ENCODE measurements around the gene BPHL. TPM values are rescaled to one million over a fixed set of nuclear protein-coding genes. Genes with fewer than 3 reads are reported as not detected.

Gene BPHL
- total and polyA plus RNA-seq, 10 of the 15 experiments (the other 5 are each of a cell fraction or from before 2014, with no cell fraction given) = 8.0 to 17.8 (median 12.4) TPM

- Histone ChIP-seq H3K4me3 (no peak overlapping the region), H3K27ac (ENCODE audit: control insufficient read depth, insufficient read depth) (no peak overlapping the region), H3K36me3 (ENCODE audit: control insufficient read depth in 2 of 2, insufficient read depth in 2 of 2, low read length in 1 of 2) (peaks cover 0 to 2% of the 10 kb centered on the region in 2 experiments; a peak in 2 of 4 replicates), H4K20me1 (ENCODE audit: control insufficient read depth, insufficient read depth) (no peaks in the 10 kb centered on the region), H3K4me2 (ENCODE audit: control insufficient read depth, insufficient read depth) (no peak overlapping the region), H3K4me1 (ENCODE audit: control insufficient read depth, insufficient read depth, low read length) (no peaks in the 10 kb centered on the region), H3K9me3 (replicated peaks; ENCODE audit: control insufficient read depth, insufficient read depth, low read length) (no peaks in the 10 kb centered on the region), H3K79me2 (ENCODE audit: control insufficient read depth, insufficient read depth, low read length) (no peaks in the 10 kb centered on the region), H3K27me3 (replicated peaks in 1 of 2; ENCODE audit: control insufficient read depth in 2 of 2, insufficient read depth in 2 of 2, low read length in 1 of 2) (no peaks in the 10 kb centered on the region), H3K9ac (ENCODE audit: control insufficient read depth, insufficient read depth, low read length) (no peak overlapping the region), H2AFZ (ENCODE audit: control insufficient read depth, low read depth, low read length) (no peak overlapping the region)
- POLR2A ChIA-PET = no interaction called here
- FAIRE-seq (no peak), DNase-seq (ENCODE audit: low read depth, low spot score) (no peak), ATAC-seq (no peak)
- in situ Hi-C loops (cut with MboI) = no loop called here
- intact Hi-C loops (cut with micrococcal nuclease; ENCODE audit: unreplicated experiment) = no loop called here
- SMC1A ChIA-PET (ENCODE audit: uncharacterized antibody, unreplicated experiment) = interaction anchor here (0.6 kb wide), 1 partner anchor 155 kb away, joined by 3 read pairs; no protein-coding TSS in a partner anchor
- 92% methylated on average over 4 of the region's 4 CpGs for WGBS (ENCODE audit: insufficient coverage, insufficient replicate concordance, low lambda C conversion rate, missing lambda C conversion rate)
- RAD21 ChIA-PET (ENCODE audit: unreplicated experiment) = no interaction called here
- CTCF ChIA-PET = no interaction called here
- no TSS peak for BruUV-seq (replicated peaks)
- TF ChIP-seq ZNF24 (IDR thresholded peaks at IDR 0.05) (no peak), E2F8 (IDR thresholded peaks at IDR 0.05; ENCODE audit: low read depth, partially characterized antibody) (no peak), PAX8 (IDR thresholded peaks at IDR 0.05) (no peak), TBL1XR1 (IDR thresholded peaks at IDR 0.05; ENCODE audit: low read depth, low read length) (no peak), RBBP5 (conservative IDR thresholded peaks at IDR 0.05) (no peak), USF2 (IDR thresholded peaks at IDR 0.05; ENCODE audit: borderline replicate concordance, low read depth, low read length) (no peak), MTA3 (IDR thresholded peaks at IDR 0.05; ENCODE audit: borderline replicate concordance, low read length) (no peak), NFIC (IDR thresholded peaks at IDR 0.05; ENCODE audit: low read depth, low read length) (no peak), IRF4 (IDR thresholded peaks at IDR 0.05; ENCODE audit: low read depth, low read length) (no peak), MEF2B (IDR thresholded peaks at IDR 0.05; ENCODE audit: partially characterized antibody, poor library complexity, severe bottlenecking) (no peak), PML (IDR thresholded peaks at IDR 0.05; ENCODE audit: low read length) (no peak), FOXM1 (IDR thresholded peaks at IDR 0.05; ENCODE audit: low read depth, low read length) (no peak), TAF1 (IDR thresholded peaks at IDR 0.05; ENCODE audit: borderline replicate concordance, low read depth, low read length) (no peak), SMC3 (IDR thresholded peaks at IDR 0.05; ENCODE audit: borderline replicate concordance, low read length) (no peak), RAD21 (IDR thresholded peaks at IDR 0.05; ENCODE audit: insufficient read depth, low read depth, low read length) (no peak), STAT3 (IDR thresholded peaks at IDR 0.05; ENCODE audit: low read depth, low read length) (no peak), POLR2AphosphoS2 (IDR thresholded peaks at IDR 0.05; ENCODE audit: low read depth, low read length) (no peak), IRF5 (IDR thresholded peaks at IDR 0.05; ENCODE audit: borderline replicate concordance) (no peak)
- TF ChIP-seq, protein P1, sequence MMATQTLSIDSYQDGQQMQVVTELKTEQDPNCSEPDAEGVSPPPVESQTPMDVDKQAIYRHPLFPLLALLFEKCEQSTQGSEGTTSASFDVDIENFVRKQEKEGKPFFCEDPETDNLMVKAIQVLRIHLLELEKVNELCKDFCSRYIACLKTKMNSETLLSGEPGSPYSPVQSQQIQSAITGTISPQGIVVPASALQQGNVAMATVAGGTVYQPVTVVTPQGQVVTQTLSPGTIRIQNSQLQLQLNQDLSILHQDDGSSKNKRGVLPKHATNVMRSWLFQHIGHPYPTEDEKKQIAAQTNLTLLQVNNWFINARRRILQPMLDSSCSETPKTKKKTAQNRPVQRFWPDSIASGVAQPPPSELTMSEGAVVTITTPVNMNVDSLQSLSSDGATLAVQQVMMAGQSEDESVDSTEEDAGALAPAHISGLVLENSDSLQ (IDR thresholded peaks at IDR 0.05) = no peak
These were observed 28.5 kb upstream of the BPHL start for GRCh38 chr6:3090013-3090412.
